ENCODE data around the gene WDFY2.

- no peak for TF ChIP-seq CTCF (IDR thresholded peaks at IDR 0.05)
- TF ChIP-seq EP300 (IDR thresholded peaks at IDR 0.05) = no peak
- TF ChIP-seq POLR2A (IDR thresholded peaks at IDR 0.05) = no peak
Observed at GRCh38 chr13:51564252-51564651, 20.0 kb upstream of the WDFY2 start.

All from tibial nerve (tissue), 4 donors.